Uterus (tissue), 2 donors: Measurements from ENCODE around the gene PRTFDC1.

ENCODE experiments used
- POLR2A ChIP-seq, 2 donors: fragments of 450-650 bp; IDR thresholded peaks; one replicate each; pipeline ENCODE4 v1.6.1; 2016; ENCODE audit warnings: antibody characterized with exemption in 2 of 2, mild to moderate bottlenecking in 1 of 2, moderate library complexity in 1 of 2
- TF ChIP-seq, protein P1 (sequence below), 4 experiments: fragments of 200-600 bp in 2 of 4; fragments of 450-650 bp in 2 of 4; sonication (generic) in 2 of 4; IDR thresholded peaks; one replicate each; pipeline ENCODE4 v1.5.1; 2016 to 2019; ENCODE audit warnings: antibody characterized with exemption in 4 of 4, mild to moderate bottlenecking in 2 of 4, moderate library complexity in 1 of 4

DNA sequence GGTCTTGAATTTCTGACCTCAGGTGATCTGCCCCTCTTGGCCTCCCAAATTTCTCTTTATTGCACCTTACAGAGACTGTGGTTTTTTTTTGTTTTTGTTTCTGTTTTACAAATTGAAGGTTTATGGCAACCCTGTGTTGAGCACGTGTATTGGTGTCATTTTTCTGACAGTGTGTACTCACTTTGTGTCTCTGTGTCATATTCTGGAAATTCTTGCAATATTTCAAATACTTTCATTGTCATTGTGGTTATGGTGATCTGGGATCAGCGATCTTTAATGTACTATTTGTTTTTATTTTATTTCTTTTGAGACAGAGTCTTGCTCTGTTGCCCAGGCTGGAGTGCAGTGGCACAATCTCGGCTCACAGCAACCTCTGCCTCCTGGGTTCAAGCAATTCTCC, 89.8 kb downstream of the PRTFDC1 start:
- TF ChIP-seq, protein P1, sequence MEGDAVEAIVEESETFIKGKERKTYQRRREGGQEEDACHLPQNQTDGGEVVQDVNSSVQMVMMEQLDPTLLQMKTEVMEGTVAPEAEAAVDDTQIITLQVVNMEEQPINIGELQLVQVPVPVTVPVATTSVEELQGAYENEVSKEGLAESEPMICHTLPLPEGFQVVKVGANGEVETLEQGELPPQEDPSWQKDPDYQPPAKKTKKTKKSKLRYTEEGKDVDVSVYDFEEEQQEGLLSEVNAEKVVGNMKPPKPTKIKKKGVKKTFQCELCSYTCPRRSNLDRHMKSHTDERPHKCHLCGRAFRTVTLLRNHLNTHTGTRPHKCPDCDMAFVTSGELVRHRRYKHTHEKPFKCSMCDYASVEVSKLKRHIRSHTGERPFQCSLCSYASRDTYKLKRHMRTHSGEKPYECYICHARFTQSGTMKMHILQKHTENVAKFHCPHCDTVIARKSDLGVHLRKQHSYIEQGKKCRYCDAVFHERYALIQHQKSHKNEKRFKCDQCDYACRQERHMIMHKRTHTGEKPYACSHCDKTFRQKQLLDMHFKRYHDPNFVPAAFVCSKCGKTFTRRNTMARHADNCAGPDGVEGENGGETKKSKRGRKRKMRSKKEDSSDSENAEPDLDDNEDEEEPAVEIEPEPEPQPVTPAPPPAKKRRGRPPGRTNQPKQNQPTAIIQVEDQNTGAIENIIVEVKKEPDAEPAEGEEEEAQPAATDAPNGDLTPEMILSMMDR (IDR thresholded peaks at IDR 0.05) = no peak
- no peak for TF ChIP-seq POLR2A (IDR thresholded peaks at IDR 0.05)
